Neural cell (in vitro differentiated cells): ENCODE data around the gene KLHDC8B. TPM values are rescaled to one million over a fixed set of nuclear protein-coding genes. Genes with fewer than 3 reads are reported as not detected.

ENCODE experiments used
- H2AFZ ChIP-seq: fragments of 200-600, 300-800 bp; sonication (generic), shearing (Covaris generic); 2 replicates; pipeline ENCODE4 v1.6.0; 2014; ENCODE audit warnings: low read depth, mild to moderate bottlenecking, antibody characterized with exemption, low read length, moderate library complexity
- H3F3A ChIP-seq: fragments of 200-600 bp; shearing (Covaris generic); 2 replicates; pipeline ENCODE4 v1.6.1; 2016; ENCODE audit warnings: mild to moderate bottlenecking, moderate library complexity, mixed read lengths, antibody characterized with exemption, low read length; ENCODE audit not compliant: insufficient read depth, poor library complexity, severe bottlenecking
- H3K27ac ChIP-seq: fragments of 200-600, 300-800 bp; sonication (generic), shearing (Covaris generic); 2 replicates; pipeline ENCODE4 v1.5.1; 2014; ENCODE audit warnings: mild to moderate bottlenecking, low read length, moderate library complexity
- H3K27me3 ChIP-seq: fragments of 300-800, 200-600 bp; sonication (generic), shearing (Covaris generic); 2 replicates; pipeline ENCODE4 v1.6.0; 2014; ENCODE audit warnings: mild to moderate bottlenecking, low read depth, low read length, moderate library complexity; ENCODE audit not compliant: insufficient read depth
- H3K36me3 ChIP-seq: fragments of 300-800, 200-600 bp; sonication (generic), shearing (Covaris generic); 2 replicates; pipeline ENCODE4 v1.5.1; 2014; ENCODE audit warnings: mild to moderate bottlenecking, antibody characterized with exemption, low read length, moderate library complexity; ENCODE audit not compliant: insufficient read depth
- H3K4me2 ChIP-seq: fragments of 300-800, 200-600 bp; sonication (generic), shearing (Covaris generic); 2 replicates; pipeline ENCODE4 v1.6.0; 2014; ENCODE audit warnings: mild to moderate bottlenecking, low read length
- H3K4me3 ChIP-seq: fragments of 300-800, 200-600 bp; sonication (generic), shearing (Covaris generic); 2 replicates; pipeline ENCODE4 v1.5.1; 2014; ENCODE audit warnings: mild to moderate bottlenecking, low read length, moderate library complexity
- H3K79me2 ChIP-seq: fragments of 200-600 bp; shearing (Covaris generic); replicated peaks from 2 replicates; pipeline ENCODE4 v1.6.0; 2014; ENCODE audit warnings: mild to moderate bottlenecking, low read length, moderate library complexity; ENCODE audit not compliant: insufficient read depth
- H3K9ac ChIP-seq: fragments of 300-800, 200-600 bp; sonication (generic), shearing (Covaris generic); 2 replicates; pipeline ENCODE4 v1.6.1; 2016; ENCODE audit warnings: mild to moderate bottlenecking, low read length, mixed read lengths
- H3K9me2 ChIP-seq: fragments of 200-600 bp; shearing (Covaris generic); 2 replicates; pipeline ENCODE4 v1.6.1; 2016; ENCODE audit warnings: mild to moderate bottlenecking, low read length, mixed read lengths; ENCODE audit not compliant: insufficient read depth
- H3K9me3 ChIP-seq: fragments of 200-600, 300-800 bp; sonication (generic), shearing (Covaris generic); 2 replicates; pipeline ENCODE4 v1.6.1; 2016; ENCODE audit warnings: mild to moderate bottlenecking, mixed run types, low read length, moderate library complexity, mixed read lengths
- H4K20me1 ChIP-seq: fragments of 200-600 bp; shearing (Covaris generic); 2 replicates; pipeline ENCODE4 v1.6.1; 2016; ENCODE audit warnings: mild to moderate bottlenecking, mixed run types; ENCODE audit not compliant: insufficient read depth
- EP300 ChIP-seq: fragments of 450-650 bp; conservative IDR thresholded peaks from 2 replicates; pipeline ENCODE4 v1.6.1; 2014; ENCODE audit warnings: antibody characterized with exemption, mild to moderate bottlenecking, moderate library complexity; ENCODE audit not compliant: poor library complexity, severe bottlenecking
- EZH2 ChIP-seq: fragments of 200-600, 300-800 bp; shearing (Covaris generic), sonication (generic); IDR thresholded peaks from 2 replicates; pipeline ENCODE4 v1.6.1; 2014; ENCODE audit warnings: antibody characterized with exemption, low read length, borderline replicate concordance, mild to moderate bottlenecking; ENCODE audit not compliant: insufficient read depth, poor library complexity, severe bottlenecking
- MXI1 ChIP-seq: fragments of 450-650 bp; conservative IDR thresholded peaks from 2 replicates; pipeline ENCODE4 v1.6.1; 2014; ENCODE audit warnings: antibody characterized with exemption, mild to moderate bottlenecking; ENCODE audit not compliant: poor library complexity, severe bottlenecking
- POLR2AphosphoS5 ChIP-seq: IDR thresholded peaks from 2 replicates; pipeline ENCODE4 v1.6.1; 2012
- RAD21 ChIP-seq: fragments of 450-650 bp; conservative IDR thresholded peaks from 2 replicates; pipeline ENCODE4 v1.6.1; 2014; ENCODE audit warnings: antibody characterized with exemption, mild to moderate bottlenecking, moderate library complexity
- REST ChIP-seq: IDR thresholded peaks from 2 replicates; pipeline ENCODE4 v1.6.1; 2012; ENCODE audit warnings: borderline replicate concordance
- SMC3 ChIP-seq: fragments of 450-650 bp; conservative IDR thresholded peaks from 2 replicates; pipeline ENCODE4 v1.6.1; 2014; ENCODE audit warnings: antibody characterized with exemption, mild to moderate bottlenecking, moderate library complexity; ENCODE audit not compliant: poor library complexity
- TAF1 ChIP-seq: IDR thresholded peaks from 2 replicates; pipeline ENCODE4 v1.6.1; 2012; ENCODE audit warnings: low read depth
- polyA plus RNA-seq: library from polyadenylated mRNA; depleted of rRNA; stranded (reverse); fragments of >200 nt; gene quantifications from 2 replicates; pipeline ENCODE4 v1.2.3, GENCODE V29; 2014
- TF ChIP-seq, protein P1 (sequence below): fragments of 450-650 bp; IDR thresholded peaks from 2 replicates; pipeline ENCODE4 v1.5.1; 2014; ENCODE audit warnings: antibody characterized with exemption, mild to moderate bottlenecking, moderate library complexity; ENCODE audit not compliant: poor library complexity, severe bottlenecking

The KLHDC8B gene
- polyA plus RNA-seq, 1 donor from 2014 or later: 65.1 TPM

DNA sequence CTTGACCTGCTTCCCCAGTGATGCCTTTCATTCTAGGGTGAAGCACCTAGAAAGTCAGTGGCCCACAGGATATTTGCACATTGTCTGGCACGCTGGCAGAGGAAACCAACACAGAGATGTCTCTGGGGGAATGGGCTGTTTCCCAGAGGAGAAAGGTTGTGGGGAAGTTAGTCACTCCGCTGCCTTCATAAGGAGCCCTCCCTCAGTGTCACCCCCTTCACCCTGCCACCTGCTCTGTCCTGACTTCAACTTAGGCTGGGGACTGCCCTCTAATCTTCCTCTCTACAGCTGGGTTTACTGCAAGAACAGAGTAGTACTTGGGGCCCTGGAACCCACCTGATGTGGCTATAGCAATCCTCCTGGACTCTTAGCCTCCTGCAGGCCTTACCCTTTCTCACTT is 5.7 kb downstream of the KLHDC8B start:
- no peaks in the 10 kb centered on the region for H3K27me3 ChIP-seq
- no peaks in the 10 kb centered on the region for H4K20me1 ChIP-seq
- peaks cover 31% of the 10 kb centered on the region for H3K79me2 ChIP-seq
- H3K36me3 ChIP-seq: no peaks in the 10 kb centered on the region
- H2AFZ ChIP-seq: no peak overlapping the region
- no peak for TF ChIP-seq MXI1
- H3K9me2 ChIP-seq: no peaks in the 10 kb centered on the region
- no peak overlapping the region for H3K4me2 ChIP-seq
- no peaks in the 10 kb centered on the region for H3K9me3 ChIP-seq
- H3F3A ChIP-seq: peaks cover 4% of the 10 kb centered on the region
- H3K9ac ChIP-seq: no peak overlapping the region
- H3K4me3 ChIP-seq: no peak overlapping the region
- H3K27ac ChIP-seq: no peak overlapping the region

GRCh38 chr3:49180116-49180515 is 8.7 kb downstream of the KLHDC8B start:
- no peaks in the 10 kb centered on the region for H4K20me1 ChIP-seq
- H3K9ac ChIP-seq: no peak overlapping the region
- no peaks in the 10 kb centered on the region for H3K9me2 ChIP-seq
- H3K9me3 ChIP-seq: no peaks in the 10 kb centered on the region
- H2AFZ ChIP-seq: no peak overlapping the region
- no peak overlapping the region for H3K4me2 ChIP-seq
- peaks cover 10% of the 10 kb centered on the region for H3K79me2 ChIP-seq
- no peak overlapping the region for H3K4me3 ChIP-seq
- H3F3A ChIP-seq: no peaks in the 10 kb centered on the region
- no peak overlapping the region for H3K27ac ChIP-seq
- TF ChIP-seq EP300 (no peak), EZH2 (no peak), POLR2AphosphoS5 (no peak), SMC3 (no peak)
- TF ChIP-seq, protein P1, sequence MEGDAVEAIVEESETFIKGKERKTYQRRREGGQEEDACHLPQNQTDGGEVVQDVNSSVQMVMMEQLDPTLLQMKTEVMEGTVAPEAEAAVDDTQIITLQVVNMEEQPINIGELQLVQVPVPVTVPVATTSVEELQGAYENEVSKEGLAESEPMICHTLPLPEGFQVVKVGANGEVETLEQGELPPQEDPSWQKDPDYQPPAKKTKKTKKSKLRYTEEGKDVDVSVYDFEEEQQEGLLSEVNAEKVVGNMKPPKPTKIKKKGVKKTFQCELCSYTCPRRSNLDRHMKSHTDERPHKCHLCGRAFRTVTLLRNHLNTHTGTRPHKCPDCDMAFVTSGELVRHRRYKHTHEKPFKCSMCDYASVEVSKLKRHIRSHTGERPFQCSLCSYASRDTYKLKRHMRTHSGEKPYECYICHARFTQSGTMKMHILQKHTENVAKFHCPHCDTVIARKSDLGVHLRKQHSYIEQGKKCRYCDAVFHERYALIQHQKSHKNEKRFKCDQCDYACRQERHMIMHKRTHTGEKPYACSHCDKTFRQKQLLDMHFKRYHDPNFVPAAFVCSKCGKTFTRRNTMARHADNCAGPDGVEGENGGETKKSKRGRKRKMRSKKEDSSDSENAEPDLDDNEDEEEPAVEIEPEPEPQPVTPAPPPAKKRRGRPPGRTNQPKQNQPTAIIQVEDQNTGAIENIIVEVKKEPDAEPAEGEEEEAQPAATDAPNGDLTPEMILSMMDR: no peak
- no peaks in the 10 kb centered on the region for H3K27me3 ChIP-seq
- no peaks in the 10 kb centered on the region for H3K36me3 ChIP-seq

DNA sequence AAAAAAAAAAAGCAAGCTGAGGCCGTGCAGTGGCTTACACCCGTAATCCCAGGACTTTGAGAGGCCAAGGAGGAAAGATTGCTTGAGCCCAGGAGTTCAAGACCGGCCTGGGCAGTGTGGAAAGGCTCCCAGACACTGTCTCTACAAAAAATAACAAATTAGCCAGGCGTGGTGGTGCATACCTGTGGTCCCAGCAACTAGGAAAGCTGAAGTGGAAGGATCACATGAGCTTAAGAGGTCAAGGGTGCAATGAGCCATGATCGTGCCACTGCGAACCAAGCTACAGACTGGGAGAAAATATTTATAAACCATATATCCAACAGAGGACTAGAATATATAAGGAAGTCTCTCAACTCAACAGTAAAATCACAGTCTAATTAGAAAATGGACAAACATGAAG is 10.0 kb downstream of the KLHDC8B start:
- Histone ChIP-seq H3K4me3 (no peak overlapping the region), H3K9me2 (no peaks in the 10 kb centered on the region), H3K27me3 (no peaks in the 10 kb centered on the region), H3K9me3 (no peaks in the 10 kb centered on the region), H2AFZ (no peak overlapping the region), H4K20me1 (no peaks in the 10 kb centered on the region), H3K9ac (no peak overlapping the region), H3K79me2 (no peaks in the 10 kb centered on the region), H3K27ac (no peak overlapping the region), H3K36me3 (no peaks in the 10 kb centered on the region), H3K4me2 (no peak overlapping the region), H3F3A (no peaks in the 10 kb centered on the region)
- TF ChIP-seq POLR2AphosphoS5: no peak
- TF ChIP-seq, protein P1: no peak
- TF ChIP-seq TAF1: no peak
- TF ChIP-seq MXI1: no peak
- TF ChIP-seq SMC3: no peak
- no peak for TF ChIP-seq EZH2
- TF ChIP-seq EP300: no peak
- no peak for TF ChIP-seq RAD21
- no peak for TF ChIP-seq REST
